Neural cell (in vitro differentiated cells): Measurements from ENCODE around the gene SLC15A4.

Experiments used
- CTCF ChIP-seq: fragments of 450-650 bp; IDR thresholded peaks from 2 replicates; pipeline ENCODE4 v1.5.1; 2014; ENCODE audit warnings: antibody characterized with exemption, mild to moderate bottlenecking, moderate library complexity; ENCODE audit not compliant: poor library complexity, severe bottlenecking
- POLR2AphosphoS5 ChIP-seq: IDR thresholded peaks from 2 replicates; pipeline ENCODE4 v1.6.1; 2012
- RAD21 ChIP-seq: fragments of 450-650 bp; conservative IDR thresholded peaks from 2 replicates; pipeline ENCODE4 v1.6.1; 2014; ENCODE audit warnings: antibody characterized with exemption, mild to moderate bottlenecking, moderate library complexity
- REST ChIP-seq: IDR thresholded peaks from 2 replicates; pipeline ENCODE4 v1.6.1; 2012; ENCODE audit warnings: borderline replicate concordance
- SMC3 ChIP-seq: fragments of 450-650 bp; conservative IDR thresholded peaks from 2 replicates; pipeline ENCODE4 v1.6.1; 2014; ENCODE audit warnings: antibody characterized with exemption, mild to moderate bottlenecking, moderate library complexity; ENCODE audit not compliant: poor library complexity
- TAF1 ChIP-seq: IDR thresholded peaks from 2 replicates; pipeline ENCODE4 v1.6.1; 2012; ENCODE audit warnings: low read depth

- TF ChIP-seq CTCF (no peak), TAF1 (no peak), POLR2AphosphoS5 (no peak), RAD21 (no peak), REST (no peak), SMC3 (no peak)
These were observed 4.0 kb upstream of the SLC15A4 start for GRCh38 chr12:128827724-128828123.
